ENCODE data around the gene COL4A2.
"Not testable (repeated sequence)": the region's sequence is repeated elsewhere in the genome, so short reads cannot be mapped to it uniquely, and the experiment has no call there.

The COL4A2 gene

DNA sequence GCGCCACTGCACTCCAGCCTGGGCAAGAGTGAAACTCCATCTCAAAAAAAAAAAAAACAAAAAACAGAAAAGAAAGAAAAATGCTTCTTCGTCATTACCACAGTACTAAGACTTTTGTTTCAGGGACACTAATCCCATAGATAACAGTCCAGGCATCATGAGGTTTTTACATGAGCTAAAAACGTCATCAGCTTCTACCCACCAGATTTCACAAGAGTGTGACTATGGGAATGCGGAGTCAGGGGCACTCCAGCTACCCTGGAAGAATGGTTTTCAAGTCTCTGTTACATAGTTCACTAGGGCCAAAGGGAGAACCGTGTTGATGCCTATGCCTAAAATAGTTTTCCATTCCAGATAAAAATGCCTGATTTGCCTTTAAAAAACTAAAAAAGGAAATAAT lies 221.3 kb downstream of the COL4A2 start:
- TF ChIP-seq, protein P1, sequence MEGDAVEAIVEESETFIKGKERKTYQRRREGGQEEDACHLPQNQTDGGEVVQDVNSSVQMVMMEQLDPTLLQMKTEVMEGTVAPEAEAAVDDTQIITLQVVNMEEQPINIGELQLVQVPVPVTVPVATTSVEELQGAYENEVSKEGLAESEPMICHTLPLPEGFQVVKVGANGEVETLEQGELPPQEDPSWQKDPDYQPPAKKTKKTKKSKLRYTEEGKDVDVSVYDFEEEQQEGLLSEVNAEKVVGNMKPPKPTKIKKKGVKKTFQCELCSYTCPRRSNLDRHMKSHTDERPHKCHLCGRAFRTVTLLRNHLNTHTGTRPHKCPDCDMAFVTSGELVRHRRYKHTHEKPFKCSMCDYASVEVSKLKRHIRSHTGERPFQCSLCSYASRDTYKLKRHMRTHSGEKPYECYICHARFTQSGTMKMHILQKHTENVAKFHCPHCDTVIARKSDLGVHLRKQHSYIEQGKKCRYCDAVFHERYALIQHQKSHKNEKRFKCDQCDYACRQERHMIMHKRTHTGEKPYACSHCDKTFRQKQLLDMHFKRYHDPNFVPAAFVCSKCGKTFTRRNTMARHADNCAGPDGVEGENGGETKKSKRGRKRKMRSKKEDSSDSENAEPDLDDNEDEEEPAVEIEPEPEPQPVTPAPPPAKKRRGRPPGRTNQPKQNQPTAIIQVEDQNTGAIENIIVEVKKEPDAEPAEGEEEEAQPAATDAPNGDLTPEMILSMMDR (conservative IDR thresholded peaks at IDR 0.05; ENCODE audit: low read depth), result no peak
- POLR2A ChIA-PET (ENCODE audit: low non-redundant PET), result no interaction called here
- DNase-seq (ENCODE audit: low spot score), result no peak
- no peak overlapping the region for H3K27ac ChIP-seq
- CTCF ChIA-PET, result no interaction called here

DNA sequence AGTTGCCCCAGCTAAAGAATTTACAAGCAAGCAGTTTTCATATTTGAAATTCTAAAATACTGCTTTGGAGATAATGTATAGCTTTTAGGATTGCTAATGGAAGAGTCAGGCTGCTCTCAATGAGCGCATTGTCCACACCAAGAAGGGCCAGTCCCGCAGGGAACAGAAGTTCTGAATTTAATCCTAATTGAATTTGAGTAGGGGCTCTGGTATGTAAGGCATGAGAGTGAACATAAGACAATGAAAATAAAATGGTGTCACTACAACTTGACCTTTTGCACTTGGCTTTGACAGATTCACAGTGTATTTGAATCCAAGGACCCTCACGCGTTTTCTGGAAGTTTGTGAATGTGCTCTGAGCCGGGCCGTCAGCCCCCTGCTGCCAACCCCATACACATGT lies 221.8 kb downstream of the COL4A2 start:
- CTCF ChIA-PET, result no interaction called here
- POLR2A ChIA-PET (ENCODE audit: low non-redundant PET), result no interaction called here

DNA sequence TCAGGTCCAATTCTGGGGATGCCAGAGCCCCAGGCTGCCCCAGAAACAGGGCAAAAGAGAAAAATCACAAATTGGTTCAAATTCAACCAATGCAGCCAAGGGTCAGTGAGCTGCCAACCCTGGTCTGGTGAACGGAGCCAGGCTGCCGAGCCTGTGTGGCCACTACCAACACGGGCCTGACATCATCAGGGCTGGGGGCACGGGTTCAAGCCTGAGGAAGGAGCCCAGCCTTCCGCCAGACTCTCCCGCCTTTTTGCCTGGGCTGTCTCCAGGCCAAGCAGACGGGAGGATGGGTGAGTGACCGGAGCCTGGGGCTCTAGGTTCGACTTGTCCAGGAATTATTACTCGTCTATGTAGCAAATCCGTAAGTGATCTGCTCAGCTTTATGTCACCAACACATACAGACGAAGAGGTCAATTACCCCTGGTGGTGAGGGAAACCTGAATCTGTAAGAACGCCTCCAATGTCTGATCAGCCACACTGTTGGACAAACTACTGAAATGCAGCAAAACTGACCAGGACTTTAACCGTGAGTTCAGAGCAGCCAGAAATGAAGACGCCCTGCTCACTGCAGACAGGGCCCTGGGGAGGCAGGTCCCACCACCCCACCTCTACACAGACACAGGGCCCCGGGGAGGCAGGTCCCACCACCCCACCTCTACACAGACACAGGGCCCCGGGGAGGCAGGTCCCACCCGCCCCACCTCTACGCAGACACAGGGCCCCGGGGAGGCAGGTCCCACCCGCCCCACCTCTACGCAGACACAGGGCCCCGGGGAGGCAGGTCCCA lies 222.6 kb downstream of the COL4A2 start:
- no peak for DNase-seq (ENCODE audit: low spot score)
- H3K27ac ChIP-seq, result no peak overlapping the region
- CTCF ChIA-PET, result no interaction called here

More for the DNA sequence above, 221.8 kb downstream of the COL4A2 start:
- DNase-seq (ENCODE audit: low spot score), result no peak
- H3K27ac ChIP-seq, result no peak overlapping the region
- TF ChIP-seq, protein P1 (conservative IDR thresholded peaks at IDR 0.05; ENCODE audit: low read depth), result no peak

GRCh38 chr13:110531100-110531499 lies 224.0 kb downstream of the COL4A2 start:
- H3K27ac ChIP-seq, result no peak overlapping the region
- no peak for DNase-seq (ENCODE audit: low spot score)
- POLR2A ChIA-PET (ENCODE audit: low non-redundant PET), result no interaction called here
- CTCF ChIA-PET, result no interaction called here
- TF ChIP-seq, protein P1 (conservative IDR thresholded peaks at IDR 0.05; ENCODE audit: low read depth), result no peak

More for the DNA sequence above, 222.6 kb downstream of the COL4A2 start:
- TF ChIP-seq, protein P1 (conservative IDR thresholded peaks at IDR 0.05; ENCODE audit: low read depth), result no peak
- POLR2A ChIA-PET (ENCODE audit: low non-redundant PET), result no interaction called here

DNA sequence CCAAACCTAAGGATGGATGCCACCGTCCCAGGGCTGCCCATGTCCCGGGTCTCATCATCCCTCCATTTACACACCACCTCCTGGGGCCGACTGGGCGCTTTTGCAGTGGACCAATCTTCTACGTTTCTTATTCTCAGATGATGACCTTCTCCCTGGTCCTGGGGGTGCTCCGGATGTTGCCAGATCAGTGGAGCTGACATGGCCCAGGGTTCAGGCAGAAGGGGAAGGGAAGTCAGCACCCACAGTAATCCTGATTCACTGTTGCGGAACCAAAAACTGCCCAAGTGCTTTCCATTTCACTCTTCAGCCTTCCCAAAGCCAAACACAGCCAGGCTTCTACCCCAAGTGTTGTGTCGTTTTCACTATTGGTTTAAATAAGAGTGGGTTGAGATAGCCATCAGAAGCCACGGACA lies 224.6 kb downstream of the COL4A2 start:
- H3K27ac ChIP-seq, result no peak overlapping the region
- POLR2A ChIA-PET (ENCODE audit: low non-redundant PET), result no interaction called here
- TF ChIP-seq, protein P1 (conservative IDR thresholded peaks at IDR 0.05; ENCODE audit: low read depth), result no peak
- CTCF ChIA-PET, result no interaction called here
- DNase-seq (ENCODE audit: low spot score), result no peak

GRCh38 chr13:110532258-110532657 lies 225.2 kb downstream of the COL4A2 start:
- DNase-seq (ENCODE audit: low spot score); POLR2A ChIA-PET (ENCODE audit: low non-redundant PET); H3K27ac ChIP-seq; CTCF ChIA-PET: not testable (repeated sequence)

All from RWPE1 (cell line).